Stimulated activated memory B cell treated with anti-CD40 and anti-IgM and Interleukin-4, amounts not matched to agents 10 μg/mL and 1 μg/mL and 100 μg/mL, for 72 hours (primary cell): ENCODE data around the gene PCDHGB6.
"Not testable (repeated sequence)": the region's sequence is repeated elsewhere in the genome, so short reads cannot be mapped to it uniquely, and the experiment has no call there.

Experiments used
- ATAC-seq: fragments of 150-1000 bp; cut with Tn5 transposase; 2 replicates; pipeline ENCODE4 v1.10.0; 2021
- H3K27ac Mint-ChIP-seq: one replicate; pipeline ENCODE4 v1.8.0; 2022; ENCODE audit warnings: mild to moderate bottlenecking, mixed read lengths
- H3K27me3 Mint-ChIP-seq: one replicate; pipeline ENCODE4 v1.8.0; 2022; ENCODE audit warnings: mixed read lengths
- H3K36me3 Mint-ChIP-seq: one replicate; pipeline ENCODE4 v1.8.0; 2022; ENCODE audit warnings: mixed read lengths
- H3K4me1 Mint-ChIP-seq: one replicate; pipeline ENCODE4 v1.8.0; 2022; ENCODE audit warnings: mixed read lengths
- H3K4me3 Mint-ChIP-seq: one replicate; pipeline ENCODE4 v1.8.0; 2022; ENCODE audit warnings: mild to moderate bottlenecking, moderate library complexity, mixed read lengths
- H3K9me3 Mint-ChIP-seq: one replicate; pipeline ENCODE4 v1.8.0; 2022; ENCODE audit warnings: mixed read lengths

Gene PCDHGB6

GRCh38 chr5:141427783-141428426, 20.1 kb downstream of the PCDHGB6 start:
- ATAC-seq = no peak
- H3K4me3 Mint-ChIP-seq = no peak overlapping the region
- no peak overlapping the region for H3K27ac Mint-ChIP-seq
- peaks cover 8% of the 10 kb centered on the region for H3K9me3 Mint-ChIP-seq
- peaks cover 19% of the 10 kb centered on the region for H3K4me1 Mint-ChIP-seq
- H3K27me3 Mint-ChIP-seq = peaks cover 51% of the 10 kb centered on the region
- H3K36me3 Mint-ChIP-seq = peaks cover 20% of the 10 kb centered on the region

DNA sequence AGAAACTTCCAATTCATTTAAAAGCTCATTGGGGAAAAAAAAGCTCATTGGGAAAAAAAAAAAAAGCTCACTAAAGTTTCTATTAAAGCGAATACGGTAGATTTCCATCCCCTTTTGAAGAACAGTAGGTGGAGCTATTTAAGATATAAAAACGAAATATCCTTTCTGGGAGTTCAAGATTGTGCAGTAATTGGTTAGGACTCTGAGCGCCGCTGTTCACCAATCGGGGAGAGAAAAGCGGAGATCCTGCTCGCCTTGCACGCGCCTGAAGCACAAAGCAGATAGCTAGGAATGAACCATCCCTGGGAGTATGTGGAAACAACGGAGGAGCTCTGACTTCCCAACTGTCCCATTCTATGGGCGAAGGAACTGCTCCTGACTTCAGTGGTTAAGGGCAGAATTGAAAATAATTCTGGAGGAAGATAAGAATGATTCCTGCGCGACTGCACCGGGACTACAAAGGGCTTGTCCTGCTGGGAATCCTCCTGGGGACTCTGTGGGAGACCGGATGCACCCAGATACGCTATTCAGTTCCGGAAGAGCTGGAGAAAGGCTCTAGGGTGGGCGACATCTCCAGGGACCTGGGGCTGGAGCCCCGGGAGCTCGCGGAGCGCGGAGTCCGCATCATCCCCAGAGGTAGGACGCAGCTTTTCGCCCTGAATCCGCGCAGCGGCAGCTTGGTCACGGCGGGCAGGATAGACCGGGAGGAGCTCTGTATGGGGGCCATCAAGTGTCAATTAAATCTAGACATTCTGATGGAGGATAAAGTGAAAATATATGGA, 22.7 kb downstream of the PCDHGB6 start, which contains the start of gene PCDHGA12:
PCDHGA12 (plus strand) TSS at position 176 of the 782 bp plus-strand sequence; CDS start at position 429, 253 bp downstream.
- H3K9me3 Mint-ChIP-seq = peaks cover 9% of the 10 kb centered on the region
- peaks cover 25% of the 10 kb centered on the region for H3K36me3 Mint-ChIP-seq

DNA sequence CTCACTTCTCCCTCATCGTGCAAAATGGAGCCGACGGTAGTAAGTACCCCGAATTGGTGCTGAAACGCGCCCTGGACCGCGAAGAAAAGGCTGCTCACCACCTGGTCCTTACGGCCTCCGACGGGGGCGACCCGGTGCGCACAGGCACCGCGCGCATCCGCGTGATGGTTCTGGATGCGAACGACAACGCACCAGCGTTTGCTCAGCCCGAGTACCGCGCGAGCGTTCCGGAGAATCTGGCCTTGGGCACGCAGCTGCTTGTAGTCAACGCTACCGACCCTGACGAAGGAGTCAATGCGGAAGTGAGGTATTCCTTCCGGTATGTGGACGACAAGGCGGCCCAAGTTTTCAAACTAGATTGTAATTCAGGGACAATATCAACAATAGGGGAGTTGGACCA, 23.5 kb downstream of the PCDHGB6 start:
- H3K36me3 Mint-ChIP-seq = peaks cover 25% of the 10 kb centered on the region

More for the DNA sequence above, 22.7 kb downstream of the PCDHGB6 start, which contains the start of gene PCDHGA12:
- Mint-ChIP-seq H3K27ac (peak within 1 kb of the TSS; percentile 31), H3K27me3 (peaks cover 42% of the 10 kb centered on the region), H3K4me3 (peak within 1 kb of the TSS; percentile 77), H3K4me1 (peaks cover 19% of the 10 kb centered on the region)
- ATAC-seq = peak; percentile 63

GRCh38 chr5:141432308-141432707, 24.5 kb downstream of the PCDHGB6 start:
- not testable (repeated sequence) for H3K9me3 Mint-ChIP-seq
- Mint-ChIP-seq H3K36me3 (peaks cover 20% of the 10 kb centered on the region), H3K4me3 (peak overlapping the region; percentile 77)

More for the DNA sequence above, 23.5 kb downstream of the PCDHGB6 start:
- Mint-ChIP-seq H3K27me3 (peaks cover 42% of the 10 kb centered on the region), H3K27ac (peak overlapping the region; percentile 31), H3K4me3 (peak overlapping the region; percentile 77), H3K9me3 (peaks cover 9% of the 10 kb centered on the region), H3K4me1 (peaks cover 19% of the 10 kb centered on the region)
- ATAC-seq = peak; percentile 45

DNA sequence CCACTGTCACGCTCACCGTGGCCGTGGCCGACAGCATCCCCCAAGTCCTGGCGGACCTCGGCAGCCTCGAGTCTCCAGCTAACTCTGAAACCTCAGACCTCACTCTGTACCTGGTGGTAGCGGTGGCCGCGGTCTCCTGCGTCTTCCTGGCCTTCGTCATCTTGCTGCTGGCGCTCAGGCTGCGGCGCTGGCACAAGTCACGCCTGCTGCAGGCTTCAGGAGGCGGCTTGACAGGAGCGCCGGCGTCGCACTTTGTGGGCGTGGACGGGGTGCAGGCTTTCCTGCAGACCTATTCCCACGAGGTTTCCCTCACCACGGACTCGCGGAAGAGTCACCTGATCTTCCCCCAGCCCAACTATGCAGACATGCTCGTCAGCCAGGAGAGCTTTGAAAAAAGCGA, 24.9 kb downstream of the PCDHGB6 start:
- Mint-ChIP-seq H3K4me1 (peaks cover 19% of the 10 kb centered on the region), H3K36me3 (peaks cover 18% of the 10 kb centered on the region), H3K27me3 (peaks cover 42% of the 10 kb centered on the region)
- ATAC-seq, H3K4me3 Mint-ChIP-seq, H3K9me3 Mint-ChIP-seq, H3K27ac Mint-ChIP-seq: not testable (repeated sequence)

More at GRCh38 chr5:141432308-141432707, 24.5 kb downstream of the PCDHGB6 start:
- not testable (repeated sequence) for ATAC-seq
- Mint-ChIP-seq H3K27me3 (peaks cover 42% of the 10 kb centered on the region), H3K4me1 (peaks cover 19% of the 10 kb centered on the region), H3K27ac (peak overlapping the region; percentile 31)

DNA sequence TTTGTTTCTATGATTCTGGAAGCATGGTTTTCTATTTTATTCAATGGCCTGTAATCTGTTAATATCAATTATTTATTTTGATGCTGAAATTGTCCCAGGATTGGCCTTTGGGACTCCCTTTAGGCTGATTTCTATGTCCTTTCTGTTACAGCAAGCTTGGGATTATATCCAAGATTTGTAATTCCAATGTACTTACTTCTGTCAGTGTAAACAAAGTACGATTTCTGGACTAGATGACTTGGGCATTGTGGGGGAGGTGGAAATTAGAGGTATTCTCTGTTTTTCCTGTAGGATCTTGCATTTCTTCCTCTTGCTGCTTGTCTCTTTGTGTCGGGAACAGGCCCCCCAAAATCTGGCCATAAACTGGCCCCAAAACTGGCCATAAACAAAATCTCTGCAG, 26.2 kb downstream of the PCDHGB6 start:
- Mint-ChIP-seq H3K36me3 (peaks cover 9% of the 10 kb centered on the region), H3K4me1 (peaks cover 19% of the 10 kb centered on the region), H3K9me3 (peaks cover 6% of the 10 kb centered on the region), H3K4me3 (no peak overlapping the region), H3K27me3 (peaks cover 32% of the 10 kb centered on the region), H3K27ac (no peak overlapping the region)
- ATAC-seq = no peak

DNA sequence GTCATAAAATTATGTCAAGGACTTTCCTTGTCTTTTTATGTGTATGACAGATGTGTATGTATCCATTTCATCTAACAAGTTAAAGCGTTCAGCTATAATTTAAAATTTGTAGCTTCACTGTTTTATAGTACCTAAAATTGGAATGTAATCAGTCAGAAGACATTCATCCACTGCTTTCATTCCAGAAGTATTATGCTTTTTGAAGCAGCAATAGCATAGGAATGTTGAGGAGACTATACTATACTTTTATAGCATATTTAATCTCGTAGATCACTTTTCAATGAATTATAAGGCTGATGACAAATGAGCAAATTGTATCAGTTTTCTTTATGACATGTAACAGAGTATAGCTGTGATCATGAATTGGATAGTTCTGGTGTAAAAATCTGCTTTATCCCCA, 29.4 kb downstream of the PCDHGB6 start:
- Mint-ChIP-seq H3K9me3 (peaks cover 7% of the 10 kb centered on the region), H3K36me3 (peaks cover 9% of the 10 kb centered on the region), H3K4me3 (no peak overlapping the region), H3K27ac (no peak overlapping the region), H3K27me3 (peaks cover 13% of the 10 kb centered on the region), H3K4me1 (peaks cover under 1% of the 10 kb centered on the region)
- no peak for ATAC-seq

- H3K4me1 Mint-ChIP-seq = peaks cover 5% of the 10 kb centered on the region
- H3K27me3 Mint-ChIP-seq = no peaks in the 10 kb centered on the region
- no peak overlapping the region for H3K27ac Mint-ChIP-seq
- ATAC-seq = no peak
- no peaks in the 10 kb centered on the region for H3K36me3 Mint-ChIP-seq
- H3K4me3 Mint-ChIP-seq = no peak overlapping the region
- H3K9me3 Mint-ChIP-seq = peaks cover 3% of the 10 kb centered on the region
Measured at GRCh38 chr5:141439411-141440141, 31.8 kb downstream of the PCDHGB6 start.

- H3K9me3 Mint-ChIP-seq = peaks cover 3% of the 10 kb centered on the region
- ATAC-seq = no peak
- peaks cover 5% of the 10 kb centered on the region for H3K4me1 Mint-ChIP-seq
- no peak overlapping the region for H3K27ac Mint-ChIP-seq
- H3K4me3 Mint-ChIP-seq = no peak overlapping the region
- peaks cover 3% of the 10 kb centered on the region for H3K27me3 Mint-ChIP-seq
- no peaks in the 10 kb centered on the region for H3K36me3 Mint-ChIP-seq
Measured at GRCh38 chr5:141440341-141440740, 32.5 kb downstream of the PCDHGB6 start.

- Mint-ChIP-seq H3K36me3 (no peaks in the 10 kb centered on the region), H3K27ac (no peak overlapping the region), H3K4me1 (peaks cover 5% of the 10 kb centered on the region), H3K4me3 (no peak overlapping the region), H3K9me3 (peaks cover 3% of the 10 kb centered on the region), H3K27me3 (peaks cover 12% of the 10 kb centered on the region)
- no peak for ATAC-seq
Measured at GRCh38 chr5:141441571-141442170, 33.9 kb downstream of the PCDHGB6 start.
